NCI-H446 (cell line): ENCODE measurements around the gene CACFD1.

Experiments
- DNase-seq, 2 experiments: peaks; one replicate each; lab custom pipeline; 2025; lab: John Stamatoyannopoulos, UW

The CACFD1 gene

GRCh38 chr9:133518706-133519449 lies 59.1 kb downstream of the CACFD1 start:
- DNase-seq: no peak

GRCh38 chr9:133519693-133520092 lies 59.9 kb downstream of the CACFD1 start:
- DNase-seq: no peak

- no peak for DNase-seq
Measured at GRCh38 chr9:133520121-133520835, 60.5 kb downstream of the CACFD1 start.
